CD1c-positive myeloid dendritic cell (primary cell): Measurements from ENCODE around the gene LPIN1.
"Not testable (repeated sequence)": the region's sequence is repeated elsewhere in the genome, so short reads cannot be mapped to it uniquely, and the experiment has no call there.

Source experiments
- DNase-seq: peaks from one replicate; pipeline ENCODE4 v3.0.0-alpha.2; 2016; ENCODE audit errors: extremely low spot score

The LPIN1 gene

GRCh38 chr2:11744631-11745394, 1.6 kb upstream of the LPIN1 start:
- peak; percentile 42 for DNase-seq

- no peak for DNase-seq
Measured at GRCh38 chr2:11745613-11746375, 638 bp upstream of the LPIN1 start.

- DNase-seq: no peak
Measured at GRCh38 chr2:11746807-11747459, 501 bp downstream of the LPIN1 start.

- DNase-seq: no peak
Measured at GRCh38 chr2:11748018-11748860, 1.8 kb downstream of the LPIN1 start.

GRCh38 chr2:11748861-11749645, 2.6 kb downstream of the LPIN1 start:
- DNase-seq: peak; percentile 35

- no peak for DNase-seq
Measured at GRCh38 chr2:11749646-11750349, 3.4 kb downstream of the LPIN1 start.

GRCh38 chr2:11750422-11750821, 4.0 kb downstream of the LPIN1 start:
- DNase-seq: peak; percentile 52

- no peak for DNase-seq
Measured at GRCh38 chr2:11750917-11751316, 4.5 kb downstream of the LPIN1 start.

GRCh38 chr2:11752906-11753305, 6.5 kb downstream of the LPIN1 start:
- no peak for DNase-seq

- DNase-seq: peak; percentile 72
Measured at GRCh38 chr2:11753452-11753885, 7.0 kb downstream of the LPIN1 start.

GRCh38 chr2:11753886-11754699, 7.7 kb downstream of the LPIN1 start:
- peak; percentile 71 for DNase-seq

- DNase-seq: peak; percentile 51
Measured at GRCh38 chr2:11754700-11755015, 8.2 kb downstream of the LPIN1 start.

GRCh38 chr2:11757101-11757500, 10.7 kb downstream of the LPIN1 start:
- DNase-seq: no peak

- DNase-seq: no peak
Measured at GRCh38 chr2:11758187-11758586, 11.8 kb downstream of the LPIN1 start.

- peak; percentile 31 for DNase-seq
Measured at GRCh38 chr2:11758647-11759046, 12.2 kb downstream of the LPIN1 start.

GRCh38 chr2:11759182-11759975, 12.9 kb downstream of the LPIN1 start:
- DNase-seq: not testable (repeated sequence)

- no peak for DNase-seq
Measured at GRCh38 chr2:11761259-11761658, 14.8 kb downstream of the LPIN1 start.

GRCh38 chr2:11762031-11762430, 15.6 kb downstream of the LPIN1 start:
- no peak for DNase-seq
